SW480 (cell line): Measurements from ENCODE around the gene MXI1.
"Not testable (repeated sequence)": the region's sequence is repeated elsewhere in the genome, so short reads cannot be mapped to it uniquely, and the experiment has no call there.

Experiments used
- DNase-seq: peaks from one replicate; pipeline ENCODE4 v3.0.0-alpha.2; 2016; ENCODE audit warnings: low spot score

MXI1 gene

DNA sequence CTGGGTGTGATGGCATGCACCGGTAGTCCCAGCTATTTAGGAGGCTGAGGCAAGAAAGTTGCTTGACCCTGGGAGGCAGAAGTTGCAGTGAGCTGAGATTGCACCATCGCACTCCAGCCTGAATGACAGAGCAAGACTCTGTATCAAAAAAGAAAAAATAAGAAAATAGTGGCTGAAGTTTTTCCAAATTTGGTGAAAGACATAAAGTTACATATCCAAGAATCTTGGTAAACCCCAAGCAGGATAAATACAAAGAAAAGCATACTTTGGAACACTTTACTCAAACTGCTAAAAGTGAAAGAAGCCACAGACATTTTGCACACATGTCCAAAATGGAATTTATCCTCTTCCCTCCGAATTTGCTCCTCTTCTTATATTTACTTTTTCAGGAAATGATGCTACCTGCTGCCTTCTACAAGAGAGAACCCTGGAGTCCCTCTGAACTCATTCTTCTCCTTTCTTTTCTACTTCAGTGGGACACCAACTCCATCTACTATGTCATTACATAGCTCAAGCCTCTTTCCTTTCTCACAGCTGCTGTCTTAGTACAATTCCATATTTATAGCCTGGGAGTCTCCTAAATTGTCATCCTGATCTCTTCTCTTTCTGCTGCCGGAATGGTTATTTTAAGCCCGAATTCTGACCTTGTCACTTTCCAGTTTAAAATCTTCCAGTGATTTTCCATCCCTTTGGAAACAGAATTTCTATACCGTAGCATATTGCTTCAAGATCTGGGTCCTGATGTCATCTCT, 114.6 kb downstream of the MXI1 start:
- no peak for DNase-seq

DNA sequence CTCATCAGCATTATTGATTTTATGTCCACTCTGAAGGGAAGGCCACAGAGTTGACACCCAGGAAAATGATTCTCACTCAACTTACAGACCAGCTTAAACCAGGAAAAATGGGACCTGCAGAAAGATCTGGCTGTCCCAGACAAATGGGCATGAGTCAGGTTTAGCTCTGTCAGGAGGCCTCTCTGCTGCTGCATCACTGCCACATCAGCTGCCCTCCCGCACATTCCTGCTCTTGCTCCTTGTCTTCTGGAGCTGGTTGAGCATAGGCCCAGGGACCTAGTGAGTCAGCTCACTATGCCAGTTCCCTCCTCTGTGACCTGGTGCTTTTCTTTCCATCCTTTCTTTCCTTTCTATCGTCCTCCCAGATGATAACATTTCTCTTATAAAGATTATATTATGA, 116.1 kb downstream of the MXI1 start:
- DNase-seq, result no peak

DNA sequence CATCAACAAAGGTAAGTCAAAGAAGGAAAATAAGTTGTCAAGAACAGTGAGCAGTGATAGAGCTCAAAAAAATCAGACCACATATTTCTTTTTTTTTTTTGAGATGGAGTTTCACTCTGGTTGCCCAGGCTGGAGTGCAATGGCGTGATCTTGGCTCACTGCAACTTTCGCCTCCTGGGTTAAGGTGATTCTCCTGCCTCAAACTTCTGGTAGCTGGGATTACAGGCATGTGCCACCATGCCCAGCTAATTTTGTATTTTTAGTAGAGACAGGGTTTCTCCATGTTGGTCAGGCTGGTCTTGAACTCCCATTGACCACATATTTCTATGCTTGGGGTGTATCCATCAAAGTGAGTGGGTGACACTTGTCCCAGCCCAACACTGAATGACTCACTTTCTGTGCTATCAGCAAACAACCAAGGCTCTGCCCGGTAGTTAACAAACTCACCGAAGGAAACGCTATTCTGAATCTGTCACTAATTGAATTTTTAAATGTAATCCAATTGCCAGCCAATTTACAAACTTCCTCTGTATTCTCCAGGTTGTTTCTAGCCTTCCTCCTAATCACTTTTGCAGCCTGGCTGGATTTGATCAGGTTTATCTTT, 116.9 kb downstream of the MXI1 start:
- DNase-seq, result no peak

DNA sequence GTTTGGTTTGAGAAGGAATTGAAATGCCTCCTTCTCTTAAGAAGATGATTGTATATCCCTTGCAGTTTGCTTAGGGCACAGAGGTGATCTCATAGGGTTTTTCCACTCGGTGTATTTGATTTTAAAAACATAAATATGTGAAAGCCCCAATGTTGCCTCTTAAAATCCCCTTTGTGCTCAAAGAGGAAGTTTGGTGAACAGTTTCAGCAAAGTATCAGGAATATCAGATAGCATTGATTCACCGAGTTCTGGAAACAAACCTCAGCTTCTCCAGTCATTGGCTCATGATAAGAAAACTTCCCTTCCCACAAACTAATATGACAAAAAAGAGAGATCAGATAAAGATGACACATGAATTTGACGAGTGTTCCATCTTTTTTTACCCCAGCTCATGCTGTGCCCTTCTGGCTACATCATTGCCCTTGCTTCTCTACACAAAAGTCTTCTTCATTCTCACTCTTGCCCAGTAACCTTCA, 117.4 kb downstream of the MXI1 start:
- no peak for DNase-seq

DNA sequence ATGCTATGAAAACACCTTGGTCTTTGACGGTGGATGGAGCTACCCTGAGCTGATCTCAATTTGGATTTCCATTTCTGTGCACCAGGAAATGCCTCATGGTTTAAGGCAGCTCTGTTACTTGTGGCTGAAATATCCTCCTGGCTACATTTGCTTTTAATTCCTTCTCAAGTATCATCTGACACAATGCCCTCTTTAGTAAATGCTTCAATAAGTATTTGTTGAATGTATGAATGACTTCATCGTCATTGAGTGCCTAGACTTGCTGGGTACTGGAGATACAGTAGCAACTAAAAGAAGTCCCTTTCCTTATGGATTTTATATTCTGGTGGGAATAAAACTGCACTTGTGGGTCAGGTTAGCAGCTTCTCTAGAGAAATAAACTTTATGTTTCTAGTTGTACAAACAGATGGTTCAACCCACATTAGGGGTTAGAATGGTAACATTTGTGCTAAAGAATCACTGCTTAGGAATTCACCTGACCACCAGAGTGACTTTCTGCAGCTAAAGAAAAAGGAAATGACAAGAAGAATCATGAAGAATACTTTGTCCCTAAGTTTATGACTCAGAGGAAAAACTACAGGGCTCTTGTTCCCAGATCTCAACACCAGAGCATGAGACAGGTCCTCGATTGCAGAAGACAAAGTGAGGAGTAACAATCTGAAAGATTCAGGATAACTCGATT, 119.1 kb downstream of the MXI1 start:
- peak; percentile 21 for DNase-seq

DNA sequence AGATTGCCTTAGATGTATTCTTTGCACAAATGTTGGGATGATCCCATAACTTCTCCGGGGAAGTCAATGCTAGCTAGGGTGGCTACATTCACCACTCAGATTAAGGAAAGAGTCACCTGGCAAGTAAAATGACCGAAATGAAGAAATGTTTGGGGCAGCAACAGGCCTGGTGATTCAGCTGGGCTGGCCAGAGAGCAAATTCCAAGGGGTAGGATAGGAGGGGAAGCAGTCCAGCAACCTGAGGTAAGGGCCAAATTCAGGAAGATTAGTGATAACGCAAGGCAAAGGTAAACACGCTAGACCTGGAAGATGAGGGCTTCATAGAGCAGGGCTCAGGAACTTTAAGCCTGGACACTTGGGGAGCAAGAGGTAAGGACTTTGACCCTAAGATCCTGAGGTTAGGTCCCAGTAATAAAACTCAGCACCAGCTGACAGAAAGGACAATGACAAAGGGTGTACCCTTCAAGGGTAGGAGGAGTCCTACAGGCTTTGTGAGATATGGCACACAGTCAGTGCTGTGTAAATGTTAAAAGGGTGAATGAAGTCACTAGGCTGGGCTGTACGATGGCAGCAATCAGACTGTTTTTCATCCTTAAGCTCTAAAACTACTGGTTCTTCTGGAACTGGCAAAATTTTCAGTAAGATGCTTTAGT, 120.0 kb downstream of the MXI1 start:
- no peak for DNase-seq

DNA sequence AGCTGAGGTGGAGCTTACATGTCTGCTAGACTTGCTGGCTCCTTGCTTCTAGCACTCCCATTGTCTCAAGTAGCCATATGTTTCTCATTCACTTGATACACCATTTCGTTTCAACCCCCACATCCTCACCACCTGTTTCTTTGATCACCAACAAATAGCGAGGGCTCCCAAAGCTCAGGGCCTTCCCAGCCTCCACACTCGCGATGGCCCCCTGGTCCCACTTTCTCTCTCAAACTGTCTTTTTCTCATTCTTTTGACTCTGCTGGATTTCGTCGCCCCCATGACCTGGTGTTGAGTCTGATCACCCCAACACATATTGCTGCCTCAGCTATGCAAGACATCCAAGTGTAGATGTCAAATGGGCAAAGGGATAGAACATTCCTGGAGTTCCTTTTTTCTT, 123.3 kb downstream of the MXI1 start:
- no peak for DNase-seq

DNA sequence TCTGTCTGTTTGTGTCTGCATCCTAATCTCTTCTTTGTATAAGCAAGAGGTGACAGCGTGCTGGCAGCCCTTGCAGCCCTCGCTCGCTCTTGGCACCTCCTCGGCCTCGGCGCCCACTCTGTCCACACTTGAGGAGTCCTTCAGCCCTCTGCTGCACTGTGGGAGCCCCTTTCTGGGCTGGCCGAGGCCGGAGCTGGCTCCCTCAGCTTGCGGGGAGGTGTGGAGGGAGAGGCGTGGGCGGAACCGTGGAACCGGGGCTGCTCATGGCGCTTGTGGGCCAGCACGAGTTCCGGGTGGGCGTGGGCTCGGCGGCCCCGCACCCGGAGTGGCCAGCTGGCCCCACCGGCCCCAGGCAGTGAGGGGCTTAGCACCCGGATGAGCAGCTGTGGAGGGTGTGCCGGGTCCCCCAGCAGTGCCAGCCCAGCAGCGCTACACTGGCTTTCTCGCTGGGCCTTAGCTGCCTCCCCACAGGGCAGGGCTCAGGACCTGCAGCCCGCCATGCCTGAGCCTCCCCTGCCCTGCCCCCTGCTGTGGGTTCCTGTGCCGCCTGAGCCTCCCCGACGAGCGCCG, 123.9 kb downstream of the MXI1 start:
- DNase-seq, result not testable (repeated sequence)

DNA sequence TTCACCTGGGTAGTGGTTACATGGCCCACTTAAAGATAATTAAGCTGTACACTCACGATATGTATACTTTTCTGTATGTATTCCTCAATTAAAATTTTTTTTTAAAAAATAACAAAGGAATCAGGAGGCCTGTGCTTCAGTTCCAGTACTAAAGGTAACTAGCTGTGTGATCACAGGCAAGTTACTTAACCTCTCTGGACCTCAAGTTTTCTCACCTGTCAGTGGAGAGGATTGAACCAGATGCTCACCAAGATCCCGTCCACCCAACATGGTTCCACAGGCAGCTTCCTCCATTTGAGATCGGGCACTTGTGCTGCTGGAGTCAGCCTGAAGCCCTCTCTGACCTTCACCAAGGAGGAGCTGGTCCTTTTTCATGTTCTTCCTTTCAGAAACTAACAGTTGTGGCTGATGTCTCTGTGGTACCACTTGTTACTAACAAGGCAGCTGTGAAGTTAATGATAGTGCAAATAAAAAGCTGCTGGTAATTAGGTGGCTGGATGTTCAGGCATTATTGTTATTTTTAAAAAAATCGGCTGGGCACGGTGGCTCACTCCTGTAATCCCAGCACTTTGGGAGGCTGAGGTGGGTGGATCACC, 126.8 kb downstream of the MXI1 start:
- DNase-seq, result no peak

DNA sequence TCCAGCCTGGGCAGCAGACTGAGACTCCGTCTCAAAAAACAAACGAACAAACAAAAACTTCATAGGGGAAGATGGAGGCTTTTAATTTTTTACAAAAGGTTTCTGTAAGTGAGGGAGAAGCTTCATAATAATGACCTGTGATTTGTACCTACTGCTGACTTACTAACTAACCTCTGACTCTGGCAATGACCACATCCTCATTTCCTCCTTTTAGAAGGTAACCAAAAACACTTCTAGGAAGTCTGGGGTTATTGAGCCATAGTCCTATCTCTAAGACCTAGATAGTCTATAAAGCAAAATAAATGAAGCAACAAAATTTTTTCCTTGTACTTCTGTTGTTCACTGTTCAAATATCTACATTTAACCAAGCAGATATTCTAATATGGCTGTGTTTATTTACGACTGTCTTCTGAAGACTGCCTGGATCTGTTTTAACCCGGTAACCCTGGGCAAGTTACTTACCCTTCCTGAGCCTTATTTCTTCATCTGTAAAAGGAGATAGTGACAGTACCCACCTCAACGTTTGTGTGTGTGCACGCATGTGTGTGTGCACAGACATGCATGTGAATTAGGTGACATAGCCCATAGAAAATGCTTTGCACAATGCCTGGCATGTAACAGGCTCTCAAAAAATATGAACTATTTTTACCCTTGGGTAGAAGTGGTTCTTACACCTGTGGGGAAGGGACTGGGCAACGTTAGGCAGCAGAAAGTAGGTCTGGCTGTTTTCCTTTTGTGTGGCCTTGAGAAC, 128.1 kb downstream of the MXI1 start:
- no peak for DNase-seq

DNA sequence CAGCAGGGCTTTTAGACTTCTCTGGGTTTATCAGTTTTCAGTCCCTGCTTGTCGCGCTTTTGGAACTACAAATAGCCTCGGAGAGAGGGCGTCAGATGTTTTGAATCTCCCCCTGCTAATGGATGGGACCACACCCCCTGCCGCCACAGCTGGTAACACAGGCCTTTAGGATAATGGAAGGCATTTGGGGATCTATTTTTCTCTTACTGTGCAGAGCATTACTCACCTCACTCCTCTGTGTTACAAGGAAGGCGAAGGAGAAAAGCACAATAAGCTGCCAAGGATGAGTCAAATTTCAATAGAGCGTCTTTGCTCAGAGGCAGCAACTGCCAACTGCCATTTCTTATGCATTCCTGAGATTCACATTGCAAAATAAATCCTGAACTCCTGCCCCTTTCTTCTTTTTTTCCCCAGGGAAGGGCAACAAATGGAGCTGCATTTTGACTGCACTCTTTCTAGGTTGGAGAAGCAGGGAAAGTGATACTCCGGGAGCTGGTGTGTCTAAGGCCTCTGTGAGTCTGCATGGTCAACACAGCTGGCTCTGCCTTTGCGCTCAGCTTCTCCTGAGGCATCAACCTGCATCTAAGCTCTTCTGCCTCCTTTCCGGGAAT, 128.8 kb downstream of the MXI1 start:
- DNase-seq, result no peak
